NCI-H2227 treated with DMSO at 0.1 percent for 48 hours (cell line): ENCODE measurements around the gene TSPAN14.

ENCODE experiments used
- DNase-seq: peaks from one replicate; lab custom pipeline; 2025; lab: John Stamatoyannopoulos, UW

Gene TSPAN14

DNA sequence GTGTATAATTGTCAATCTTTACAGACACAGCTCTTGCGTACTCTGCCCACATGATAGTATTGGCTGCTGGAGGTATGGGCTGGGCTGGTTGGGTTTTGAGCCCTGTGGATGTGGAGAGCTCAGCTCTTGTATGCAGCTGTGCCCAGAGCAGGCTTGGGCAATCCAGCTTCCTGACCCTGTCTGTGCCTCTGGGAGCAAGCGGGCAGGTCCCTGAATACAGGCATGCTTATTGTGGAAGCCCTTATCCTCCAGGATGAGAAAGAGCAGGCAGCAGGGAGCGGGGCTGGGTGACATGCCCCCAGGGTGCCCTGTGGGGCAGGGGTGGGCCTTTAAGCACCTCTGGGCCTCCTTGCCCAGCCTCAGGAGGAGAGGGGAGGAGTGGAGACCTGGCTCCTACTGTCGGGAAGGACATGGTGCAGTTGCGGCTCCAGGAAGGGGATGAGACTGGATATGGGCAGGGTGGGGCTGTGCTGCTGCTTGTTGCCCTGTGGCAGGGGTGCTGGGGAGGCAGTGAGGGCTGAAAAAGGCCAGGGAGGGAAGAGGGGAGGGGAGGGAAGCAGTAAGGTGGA is 50.9 kb downstream of the TSPAN14 start:
- DNase-seq: no peak

DNA sequence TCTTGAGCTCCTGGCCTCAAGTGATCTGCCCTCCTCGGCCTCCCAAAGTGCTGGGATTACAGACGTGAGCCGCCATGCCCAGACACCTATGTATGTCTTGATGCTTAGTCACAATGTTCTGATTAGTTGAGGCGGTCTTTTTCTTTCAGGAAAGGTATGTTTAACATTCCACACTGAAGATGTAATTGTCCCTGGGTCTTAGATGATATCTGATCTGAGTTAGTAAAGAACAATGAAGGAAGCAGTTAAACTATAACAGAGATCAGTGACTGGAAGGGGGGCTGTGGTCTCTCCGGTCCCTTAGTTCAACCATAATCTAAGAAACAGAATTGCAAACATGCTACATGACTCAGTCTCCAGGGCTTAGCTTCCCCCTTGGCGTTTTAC is 52.1 kb downstream of the TSPAN14 start:
- no peak for DNase-seq

DNA sequence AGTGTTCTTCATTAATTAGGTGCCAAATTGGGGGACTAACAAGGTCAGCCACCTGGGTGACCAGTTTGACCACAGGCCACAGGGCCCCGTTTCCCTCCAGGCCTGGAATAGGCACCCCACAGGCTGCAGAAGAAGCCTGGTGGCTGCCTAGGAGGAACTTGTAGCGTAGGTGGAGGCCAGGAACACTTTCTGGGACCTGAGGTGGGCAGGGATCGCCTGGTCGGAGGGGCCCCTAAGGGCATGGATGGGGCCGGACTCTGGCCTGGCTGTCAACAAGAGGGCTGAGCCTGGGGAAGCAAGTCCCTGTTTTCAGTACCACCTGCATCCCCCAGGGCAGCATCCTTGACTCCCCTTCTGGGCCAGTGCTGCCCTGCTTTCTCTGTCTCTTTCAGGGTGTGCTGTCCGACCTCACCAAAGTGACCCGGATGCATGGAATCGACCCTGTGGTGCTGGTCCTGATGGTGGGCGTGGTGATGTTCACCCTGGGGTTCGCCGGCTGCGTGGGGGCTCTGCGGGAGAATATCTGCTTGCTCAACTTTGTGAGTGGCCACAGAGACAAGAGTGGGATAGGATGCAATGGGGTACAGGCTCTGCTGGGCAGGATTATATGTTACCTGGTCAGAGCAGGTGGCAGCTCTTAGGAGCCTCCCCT is 52.9 kb downstream of the TSPAN14 start:
- no peak for DNase-seq

GRCh38 chr10:80509108-80509402 is 54.9 kb downstream of the TSPAN14 start:
- no peak for DNase-seq

GRCh38 chr10:80509403-80510161 is 55.5 kb downstream of the TSPAN14 start:
- no peak for DNase-seq

DNA sequence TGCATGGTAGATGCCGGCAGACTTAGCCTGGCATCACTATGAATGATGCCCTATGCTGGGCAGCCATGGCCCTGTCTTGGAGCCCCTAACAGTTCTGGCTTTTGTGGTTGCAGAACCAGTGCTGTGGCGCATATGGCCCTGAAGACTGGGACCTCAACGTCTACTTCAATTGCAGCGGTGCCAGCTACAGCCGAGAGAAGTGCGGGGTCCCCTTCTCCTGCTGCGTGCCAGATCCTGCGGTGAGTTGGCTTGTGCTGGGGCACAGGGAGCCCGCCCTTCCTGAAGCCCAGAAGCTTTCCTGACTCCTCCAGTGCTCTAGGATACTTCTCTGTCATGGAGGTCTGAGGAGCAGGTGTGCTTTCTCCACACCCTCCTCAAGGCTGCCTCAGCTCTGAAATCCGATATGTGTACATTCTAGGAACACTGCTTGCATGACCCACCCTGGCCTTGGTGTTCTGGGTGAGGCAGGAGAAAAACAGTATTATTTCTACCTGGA is 58.0 kb downstream of the TSPAN14 start:
- DNase-seq: no peak

DNA sequence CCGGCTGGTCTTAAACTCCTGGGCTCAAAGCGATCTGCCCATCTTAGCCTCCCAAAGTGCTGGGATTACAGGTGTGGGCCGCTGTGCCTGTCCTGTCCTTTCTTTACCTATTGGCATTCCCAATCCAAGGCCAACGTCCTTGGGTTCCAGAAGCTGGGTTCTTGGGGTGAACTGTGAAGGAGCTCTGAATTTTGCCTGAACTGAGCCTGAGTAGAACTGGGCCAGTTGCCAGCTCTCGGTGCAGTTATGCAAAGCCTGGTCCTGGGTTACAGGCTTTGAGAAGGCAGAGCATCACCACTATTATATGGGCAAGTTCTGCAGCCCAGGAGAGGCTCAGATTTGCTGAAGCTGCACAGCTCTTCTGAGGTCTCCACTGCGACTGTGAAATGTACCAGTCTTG is 59.0 kb downstream of the TSPAN14 start:
- no peak for DNase-seq

DNA sequence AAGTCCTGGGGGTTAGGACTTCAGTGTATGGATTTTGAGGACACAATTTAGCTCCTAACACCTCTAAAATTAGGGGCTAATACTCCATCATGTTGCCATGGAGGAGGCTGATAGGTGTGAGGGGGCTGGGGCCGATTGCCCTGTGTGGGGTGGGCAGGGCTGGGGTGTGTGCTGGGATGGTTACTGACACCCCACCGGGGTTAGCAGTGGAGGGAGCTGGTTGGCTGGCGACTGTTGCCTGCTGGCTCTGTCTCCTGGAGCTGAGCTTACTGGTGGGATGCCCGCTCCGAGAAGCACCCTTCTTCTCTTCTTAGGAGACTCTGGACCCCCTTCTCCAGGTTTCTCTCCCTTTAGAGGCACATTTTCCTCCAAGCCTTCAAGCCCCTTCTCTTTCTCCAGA is 61.4 kb downstream of the TSPAN14 start:
- DNase-seq: no peak

DNA sequence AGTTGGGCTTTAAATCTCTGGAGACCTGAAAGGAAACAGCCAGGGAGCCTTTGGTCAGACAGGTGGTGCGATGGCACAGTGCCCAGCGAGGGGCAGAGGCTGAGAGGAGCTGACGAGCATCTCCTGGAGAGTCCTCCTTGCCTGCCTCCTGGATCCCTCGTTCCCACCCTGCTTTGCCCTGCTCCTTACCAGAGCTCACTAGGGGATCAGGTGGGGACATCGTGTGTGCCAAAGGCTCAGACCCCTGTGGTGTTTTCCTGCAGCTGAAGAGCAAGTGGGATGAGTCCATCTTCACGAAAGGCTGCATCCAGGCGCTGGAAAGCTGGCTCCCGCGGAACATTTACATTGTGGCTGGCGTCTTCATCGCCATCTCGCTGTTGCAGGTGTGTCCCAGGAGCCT is 61.8 kb downstream of the TSPAN14 start:
- no peak for DNase-seq

- DNase-seq: no peak
Observed at GRCh38 chr10:80516506-80517075, 62.5 kb downstream of the TSPAN14 start.

GRCh38 chr10:80517416-80518142 is 63.5 kb downstream of the TSPAN14 start:
- DNase-seq: no peak

- no peak for DNase-seq
Observed at GRCh38 chr10:80518143-80518806, 64.2 kb downstream of the TSPAN14 start.

DNA sequence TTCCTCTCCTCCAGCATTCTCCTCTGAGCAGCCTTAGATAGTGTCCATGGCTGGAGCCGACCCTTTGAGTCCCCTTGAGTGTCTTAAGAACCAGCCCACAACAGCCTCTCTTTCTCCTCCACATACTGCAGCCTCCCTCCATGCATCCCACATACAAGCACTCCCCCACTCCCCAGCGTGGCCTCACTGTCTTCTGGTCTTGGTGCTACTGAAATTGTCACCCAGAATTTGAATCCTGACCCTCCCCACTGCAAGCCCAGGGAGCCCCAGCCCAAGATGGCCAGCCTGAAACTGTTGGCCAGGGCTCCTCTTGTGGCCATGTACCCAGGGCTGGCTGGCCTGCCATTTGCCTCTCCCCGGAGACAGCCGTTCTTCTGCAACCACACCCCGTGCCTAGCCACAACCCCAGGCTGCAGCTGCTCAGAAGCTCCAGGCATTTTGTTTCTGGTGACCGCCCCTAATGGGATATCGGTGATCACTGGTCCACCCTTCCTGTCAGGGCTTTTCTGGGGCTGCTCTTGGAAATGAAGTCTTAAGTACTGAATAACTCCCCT is 64.8 kb downstream of the TSPAN14 start:
- DNase-seq: no peak

DNA sequence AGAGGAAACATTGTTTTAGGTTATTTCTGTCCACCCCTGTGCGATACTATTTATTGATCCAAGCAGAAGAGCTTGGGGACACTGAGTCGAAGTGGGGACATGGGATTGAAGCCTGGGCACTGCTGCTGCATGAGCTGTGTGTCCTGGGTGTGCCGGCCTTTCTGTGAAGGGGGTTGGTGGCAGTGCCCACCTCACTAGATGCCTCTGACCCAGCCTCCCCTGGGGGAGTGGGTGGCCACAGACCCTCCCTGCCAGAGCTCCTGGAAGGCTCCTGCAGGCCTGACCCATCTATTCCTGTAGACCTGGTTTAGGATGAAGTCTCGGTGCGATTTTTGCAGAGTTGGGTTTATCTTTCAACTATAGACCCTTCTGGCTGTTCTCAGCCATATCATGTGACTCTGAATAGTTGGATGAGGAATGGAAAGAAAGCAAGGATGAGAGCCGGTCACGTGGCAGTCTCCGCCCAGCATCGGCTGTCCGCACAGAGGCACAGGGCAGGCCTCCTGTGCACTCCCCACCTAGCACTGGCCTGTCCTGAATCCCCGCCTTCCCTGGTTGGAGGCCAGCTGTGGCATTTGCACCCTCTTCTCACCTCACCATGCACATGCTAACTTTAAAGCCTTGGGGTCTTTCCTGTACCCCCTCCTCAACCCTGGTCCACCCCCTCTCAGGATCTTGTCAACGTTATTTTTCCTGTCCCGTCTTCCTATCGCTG is 66.0 kb downstream of the TSPAN14 start:
- no peak for DNase-seq

DNA sequence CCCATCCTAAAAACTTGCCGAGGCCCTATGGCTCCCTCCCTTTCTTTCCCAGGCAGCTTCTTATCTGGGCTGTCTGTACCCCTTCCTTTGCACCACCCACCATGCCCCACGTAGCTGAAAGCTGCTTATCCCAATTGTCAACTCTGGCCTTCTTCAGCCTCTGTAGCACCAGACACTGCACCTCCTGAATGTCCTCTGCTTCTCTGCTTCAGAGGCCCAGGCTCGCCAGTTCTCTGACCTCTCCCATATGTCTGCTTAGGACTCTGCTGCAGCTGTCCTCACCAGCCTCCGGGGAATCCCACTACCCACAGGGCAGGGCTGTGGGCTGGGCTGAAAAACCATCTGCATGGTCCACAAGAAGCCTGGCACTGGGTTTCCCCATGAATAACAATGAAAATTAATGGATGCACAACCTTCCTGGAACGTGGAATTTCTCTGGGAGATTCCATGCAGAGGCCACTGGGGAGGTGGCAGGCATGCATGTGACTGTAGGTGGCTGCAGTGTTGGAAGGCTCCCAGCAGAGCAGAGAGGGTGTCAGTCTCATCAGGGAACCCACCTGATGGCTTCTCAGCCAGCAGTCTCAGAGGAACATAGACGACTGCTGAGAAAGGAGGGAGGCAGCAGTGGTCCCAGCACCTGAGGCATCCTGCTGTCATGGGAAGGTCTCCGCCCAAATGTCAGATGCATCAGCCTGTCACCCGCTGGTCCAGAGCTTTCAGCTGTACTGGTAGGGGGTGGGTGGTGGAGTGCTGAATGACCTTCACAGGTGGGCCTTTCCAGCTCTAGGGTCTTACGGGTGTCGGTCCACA is 66.8 kb downstream of the TSPAN14 start:
- DNase-seq: no peak

DNA sequence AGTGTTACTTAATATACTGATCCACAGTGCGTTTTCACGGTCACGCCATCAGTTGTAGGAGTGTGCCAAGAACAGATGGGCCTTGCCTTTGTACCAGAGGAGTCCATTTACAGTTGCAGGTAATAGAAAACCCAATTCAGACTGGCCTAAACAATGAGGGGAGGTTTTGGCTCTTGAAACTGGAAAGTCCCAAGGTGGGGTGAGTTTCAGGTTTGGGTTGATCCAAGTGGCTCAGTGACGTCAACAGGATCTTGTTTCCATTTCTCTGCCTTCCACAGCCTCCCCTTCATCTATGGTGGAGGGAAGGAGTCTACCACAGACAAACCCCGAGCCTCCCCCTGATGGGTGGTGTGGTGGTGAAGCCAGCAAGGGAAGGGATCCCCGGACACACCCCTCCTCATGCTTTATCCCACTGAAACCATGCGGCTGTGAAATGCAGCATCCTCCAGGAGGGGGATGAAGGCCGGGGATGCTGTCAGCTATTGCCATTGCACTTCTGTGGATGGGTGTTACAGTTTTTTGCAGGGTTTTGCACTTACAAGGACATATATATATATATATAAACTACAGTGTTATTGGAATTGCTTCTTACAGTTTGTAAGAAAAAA is 68.8 kb downstream of the TSPAN14 start:
- no peak for DNase-seq

DNA sequence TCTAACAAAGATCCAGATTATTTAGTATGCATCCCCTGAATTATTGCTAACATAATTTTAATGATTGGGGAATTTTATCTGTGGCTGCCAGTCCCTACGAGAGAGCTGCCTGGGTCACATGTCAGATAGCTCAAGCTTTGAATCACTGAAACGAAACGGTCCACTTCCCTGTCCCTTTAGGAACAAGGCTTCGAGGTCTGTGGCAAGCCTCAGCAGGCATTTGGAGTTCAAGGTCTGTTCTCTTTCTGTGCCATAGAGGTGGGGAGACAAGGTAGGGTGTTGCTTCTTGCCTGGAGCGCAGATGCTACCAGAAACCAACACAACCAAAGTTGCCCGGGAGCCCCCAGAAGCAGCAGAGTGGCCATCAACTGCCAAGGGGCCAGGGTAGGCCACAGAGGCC is 69.7 kb downstream of the TSPAN14 start:
- DNase-seq: no peak

DNA sequence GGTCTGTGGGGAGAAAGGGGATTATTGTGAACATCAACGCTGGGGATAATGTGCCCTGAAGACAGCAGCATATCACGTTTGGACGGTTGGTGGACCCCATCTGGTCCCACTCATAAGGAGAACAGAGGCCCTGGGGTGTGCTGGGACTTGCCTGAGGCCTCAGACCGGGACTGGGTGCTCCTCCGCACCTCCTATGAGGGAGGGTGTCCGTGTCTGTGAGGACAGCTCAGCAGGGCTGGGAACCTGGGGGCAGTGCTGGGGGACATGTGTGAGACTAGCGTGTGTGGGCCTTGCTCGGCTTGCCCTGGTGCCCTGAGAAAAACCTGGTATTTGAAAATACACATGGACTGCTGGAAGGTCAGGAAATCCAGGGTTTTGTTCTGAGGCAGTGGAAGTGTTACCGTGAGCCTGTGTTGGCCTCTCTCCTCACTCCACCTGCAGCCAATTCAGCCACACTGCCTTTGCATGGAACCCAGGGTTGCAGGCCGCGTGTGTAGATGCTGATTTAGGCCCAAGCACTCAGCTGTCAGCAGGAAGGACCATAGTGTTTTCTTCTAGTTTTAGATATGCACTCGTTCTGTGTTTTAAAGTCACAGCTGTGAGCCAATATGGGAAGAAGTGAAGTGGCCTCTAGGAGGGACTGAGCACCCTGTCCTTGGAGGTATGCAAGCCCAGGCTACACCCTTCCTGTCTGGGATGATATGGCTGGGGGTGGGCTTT is 70.2 kb downstream of the TSPAN14 start:
- DNase-seq: no peak

DNA sequence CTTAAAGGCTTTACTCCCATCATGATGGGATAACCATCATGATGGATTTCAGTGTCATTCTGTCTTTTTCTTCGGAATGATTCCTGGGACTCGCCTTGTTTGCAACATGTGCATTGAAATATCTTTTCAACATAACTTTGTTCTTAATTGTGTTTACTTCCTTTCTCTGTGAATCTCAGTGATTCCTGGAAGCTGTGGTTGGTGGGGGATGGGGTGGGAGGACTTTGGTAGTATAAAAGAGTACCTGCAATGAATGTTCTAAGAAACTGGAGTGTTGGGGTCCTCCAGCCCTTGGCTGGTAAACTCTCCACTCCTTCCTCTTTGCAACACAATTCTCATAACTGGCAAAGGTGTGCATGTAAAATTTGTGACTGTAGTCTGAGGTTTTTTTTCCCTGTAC is 72.1 kb downstream of the TSPAN14 start:
- no peak for DNase-seq
